ENCODE results near the gene LHPP. TPM values are rescaled to one million over a fixed set of nuclear protein-coding genes. Genes with fewer than 3 reads are reported as not detected.

The LHPP gene
- total RNA-seq, 1 donor from 2014 or later: 24.5 TPM

DNA sequence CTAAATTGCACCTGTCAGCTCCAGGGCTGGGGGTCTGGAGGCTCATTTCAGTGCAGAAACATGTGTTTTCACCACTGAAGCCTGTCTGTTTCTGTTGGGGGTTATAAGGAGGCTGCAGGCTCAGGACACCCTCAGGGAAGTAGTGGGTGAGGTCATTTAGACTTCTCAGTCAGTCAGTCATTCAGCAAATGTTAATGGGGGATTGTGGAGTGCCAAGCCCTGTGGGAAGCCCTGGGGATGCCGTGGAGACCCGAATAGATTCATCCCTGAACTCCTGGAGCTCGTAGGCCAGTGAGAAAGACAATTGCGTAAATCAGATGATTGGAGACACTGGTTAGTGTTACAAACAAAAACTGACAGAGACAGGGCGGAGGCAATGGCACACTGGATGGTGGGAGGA lies 19.2 kb downstream of the LHPP start:
- Histone ChIP-seq H3F3A (ENCODE audit: low read depth) (peaks cover 5% of the 10 kb centered on the region), H3K4me2 (no peak overlapping the region), H3K27ac (no peak overlapping the region), H2AFZ (replicated peaks) (no peak overlapping the region), H3K4me3 (no peak overlapping the region), H3K4me1 (peaks cover 10% of the 10 kb centered on the region), H3K36me3 (no peaks in the 10 kb centered on the region), H3K9me3 (ENCODE audit: low read depth) (no peaks in the 10 kb centered on the region), H3K79me2 (ENCODE audit: low read depth) (no peaks in the 10 kb centered on the region), H3K27me3 (no peaks in the 10 kb centered on the region), H3K9ac (no peak overlapping the region), H4K20me1 (ENCODE audit: low read depth) (peaks cover 9% of the 10 kb centered on the region)
- Mint-ChIP-seq H3K4me3 (no peak overlapping the region), H3K4me1 (peaks cover 24% of the 10 kb centered on the region), H3K36me3 (no peaks in the 10 kb centered on the region), H3K27me3 (ENCODE audit: insufficient read depth, low read depth) (peaks cover 9% of the 10 kb centered on the region), H3K9me3 (no peaks in the 10 kb centered on the region), H3K27ac (peak overlapping the region; percentile 65)
- DNase-seq (ENCODE audit: low spot score): no peak
- no peak for TF ChIP-seq EZH2phosphoT487 (IDR thresholded peaks at IDR 0.05)

DNA sequence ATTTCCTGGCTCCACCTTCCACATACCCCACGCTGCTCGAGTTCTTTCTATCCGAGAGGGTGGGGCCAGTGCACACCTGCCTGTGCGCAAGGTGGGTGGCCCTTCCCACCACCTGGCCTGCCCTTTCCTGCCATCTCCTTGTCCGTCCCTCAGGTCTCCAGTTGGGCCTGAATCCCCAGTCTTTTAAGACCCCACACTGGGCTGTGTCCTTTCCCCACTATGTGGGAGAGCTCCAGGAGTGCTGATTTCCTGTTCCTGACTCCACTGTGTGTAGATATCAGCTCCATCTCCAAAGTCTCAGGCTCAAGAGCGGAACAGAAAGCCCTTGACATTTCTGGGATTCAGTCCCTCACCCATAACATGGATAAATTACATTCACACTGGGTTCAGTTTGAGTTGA lies 20.1 kb downstream of the LHPP start:
- H3K9me3 Mint-ChIP-seq: peaks cover 2% of the 10 kb centered on the region
- no peak overlapping the region for H3K4me2 ChIP-seq
- H3K4me3 ChIP-seq: no peak overlapping the region
- H3K27me3 Mint-ChIP-seq (ENCODE audit: insufficient read depth, low read depth): peaks cover 9% of the 10 kb centered on the region
- H3K9ac ChIP-seq: no peak overlapping the region
- no peak overlapping the region for H2AFZ ChIP-seq (replicated peaks)
- H3F3A ChIP-seq (ENCODE audit: low read depth): peaks cover 5% of the 10 kb centered on the region
- TF ChIP-seq, protein P1, sequence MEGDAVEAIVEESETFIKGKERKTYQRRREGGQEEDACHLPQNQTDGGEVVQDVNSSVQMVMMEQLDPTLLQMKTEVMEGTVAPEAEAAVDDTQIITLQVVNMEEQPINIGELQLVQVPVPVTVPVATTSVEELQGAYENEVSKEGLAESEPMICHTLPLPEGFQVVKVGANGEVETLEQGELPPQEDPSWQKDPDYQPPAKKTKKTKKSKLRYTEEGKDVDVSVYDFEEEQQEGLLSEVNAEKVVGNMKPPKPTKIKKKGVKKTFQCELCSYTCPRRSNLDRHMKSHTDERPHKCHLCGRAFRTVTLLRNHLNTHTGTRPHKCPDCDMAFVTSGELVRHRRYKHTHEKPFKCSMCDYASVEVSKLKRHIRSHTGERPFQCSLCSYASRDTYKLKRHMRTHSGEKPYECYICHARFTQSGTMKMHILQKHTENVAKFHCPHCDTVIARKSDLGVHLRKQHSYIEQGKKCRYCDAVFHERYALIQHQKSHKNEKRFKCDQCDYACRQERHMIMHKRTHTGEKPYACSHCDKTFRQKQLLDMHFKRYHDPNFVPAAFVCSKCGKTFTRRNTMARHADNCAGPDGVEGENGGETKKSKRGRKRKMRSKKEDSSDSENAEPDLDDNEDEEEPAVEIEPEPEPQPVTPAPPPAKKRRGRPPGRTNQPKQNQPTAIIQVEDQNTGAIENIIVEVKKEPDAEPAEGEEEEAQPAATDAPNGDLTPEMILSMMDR (IDR thresholded peaks at IDR 0.05): no peak
- no peak overlapping the region for H3K4me3 Mint-ChIP-seq
- no peak for DNase-seq (ENCODE audit: low spot score)
- no peaks in the 10 kb centered on the region for H3K36me3 ChIP-seq
- peaks cover 1% of the 10 kb centered on the region for H3K36me3 Mint-ChIP-seq
- H4K20me1 ChIP-seq (ENCODE audit: low read depth): peaks cover 9% of the 10 kb centered on the region
- peaks cover 10% of the 10 kb centered on the region for H3K4me1 ChIP-seq
- no peaks in the 10 kb centered on the region for H3K79me2 ChIP-seq (ENCODE audit: low read depth)
- no peaks in the 10 kb centered on the region for H3K27me3 ChIP-seq
- no peaks in the 10 kb centered on the region for H3K9me3 ChIP-seq (ENCODE audit: low read depth)
- H3K27ac Mint-ChIP-seq: peak overlapping the region; percentile 82
- peaks cover 24% of the 10 kb centered on the region for H3K4me1 Mint-ChIP-seq
- no peak overlapping the region for H3K27ac ChIP-seq

DNA sequence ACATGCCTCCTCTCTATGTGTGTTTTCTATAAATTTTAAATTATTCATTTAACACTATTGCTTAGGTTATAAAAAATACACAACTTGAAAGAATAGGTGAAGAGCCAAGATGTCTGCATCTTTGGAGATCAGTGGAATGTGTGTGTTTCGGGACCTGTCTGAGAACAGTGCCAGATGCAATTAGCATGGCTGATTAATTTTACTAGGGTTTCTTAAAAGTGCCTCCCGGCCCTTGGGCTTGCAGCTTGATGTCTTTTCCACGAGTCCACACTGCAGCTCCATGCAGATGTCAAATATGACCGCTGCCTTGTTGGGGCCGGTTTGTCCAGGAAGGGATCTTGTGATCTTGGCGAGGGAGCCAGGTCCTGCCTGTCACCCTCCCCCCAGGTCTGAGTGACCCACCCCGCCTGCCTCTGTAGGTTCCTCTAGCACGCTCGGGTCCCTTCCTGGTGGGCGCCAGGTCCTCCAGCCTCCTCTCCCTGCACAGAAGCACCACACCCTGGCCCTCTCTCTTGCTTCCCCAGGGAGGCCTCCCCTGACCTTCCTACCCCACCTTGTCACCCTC lies 20.7 kb downstream of the LHPP start:
- Histone ChIP-seq H3K4me2 (no peak overlapping the region), H3K27me3 (no peaks in the 10 kb centered on the region), H3K36me3 (no peaks in the 10 kb centered on the region), H3K27ac (no peak overlapping the region), H3K79me2 (ENCODE audit: low read depth) (no peaks in the 10 kb centered on the region), H3K9me3 (ENCODE audit: low read depth) (no peaks in the 10 kb centered on the region), H2AFZ (replicated peaks) (no peak overlapping the region), H3K9ac (no peak overlapping the region), H3K4me1 (peaks cover 7% of the 10 kb centered on the region), H4K20me1 (ENCODE audit: low read depth) (peaks cover 9% of the 10 kb centered on the region), H3F3A (ENCODE audit: low read depth) (peaks cover 5% of the 10 kb centered on the region), H3K4me3 (no peak overlapping the region)
- no peak for DNase-seq (ENCODE audit: low spot score)
- Mint-ChIP-seq H3K9me3 (peaks cover 2% of the 10 kb centered on the region), H3K36me3 (peaks cover 3% of the 10 kb centered on the region), H3K4me3 (no peak overlapping the region), H3K27ac (no peak overlapping the region), H3K4me1 (peaks cover 24% of the 10 kb centered on the region), H3K27me3 (ENCODE audit: insufficient read depth, low read depth) (peaks cover 9% of the 10 kb centered on the region)
- TF ChIP-seq EZH2 (IDR thresholded peaks at IDR 0.05) (no peak), EZH2phosphoT487 (IDR thresholded peaks at IDR 0.05) (no peak)
- TF ChIP-seq, protein P1 (IDR thresholded peaks at IDR 0.05): no peak

DNA sequence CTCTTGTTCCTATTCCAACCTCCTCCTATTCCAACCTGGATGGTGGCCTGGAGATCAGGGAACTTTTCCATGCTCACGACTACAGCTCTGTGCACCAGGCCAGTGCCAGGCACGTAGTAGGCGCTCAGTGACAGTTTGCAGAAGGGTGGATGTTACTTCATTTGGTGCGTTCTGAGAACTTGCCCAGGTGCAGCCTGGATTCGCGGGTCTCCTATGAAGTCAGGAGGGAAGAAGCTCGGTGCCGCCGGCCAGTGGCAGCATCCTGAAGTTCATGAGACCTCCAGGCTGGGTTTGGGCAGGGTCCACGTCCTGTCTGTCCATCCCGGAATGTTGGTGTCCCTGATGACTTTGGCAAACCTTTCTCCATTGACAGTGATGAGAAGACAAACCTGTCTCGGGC lies 21.3 kb downstream of the LHPP start:
- peaks cover 3% of the 10 kb centered on the region for H3K36me3 Mint-ChIP-seq
- no peaks in the 10 kb centered on the region for H3K36me3 ChIP-seq
- no peaks in the 10 kb centered on the region for H3K79me2 ChIP-seq (ENCODE audit: low read depth)
- peaks cover 2% of the 10 kb centered on the region for H3K4me1 ChIP-seq
- H3K9ac ChIP-seq: no peak overlapping the region
- no peak overlapping the region for H3K27ac Mint-ChIP-seq
- peaks cover 5% of the 10 kb centered on the region for H3F3A ChIP-seq (ENCODE audit: low read depth)
- H3K9me3 ChIP-seq (ENCODE audit: low read depth): no peaks in the 10 kb centered on the region
- DNase-seq (ENCODE audit: low spot score): no peak
- TF ChIP-seq EZH2phosphoT487 (IDR thresholded peaks at IDR 0.05) (no peak), EZH2 (IDR thresholded peaks at IDR 0.05) (no peak)
- TF ChIP-seq, protein P1 (IDR thresholded peaks at IDR 0.05): no peak
- no peak overlapping the region for H3K27ac ChIP-seq
- peaks cover 5% of the 10 kb centered on the region for H3K9me3 Mint-ChIP-seq
- H2AFZ ChIP-seq (replicated peaks): no peak overlapping the region
- peaks cover 24% of the 10 kb centered on the region for H3K4me1 Mint-ChIP-seq
- no peak overlapping the region for H3K4me2 ChIP-seq
- H3K4me3 ChIP-seq: no peak overlapping the region
- H3K27me3 ChIP-seq: no peaks in the 10 kb centered on the region
- H3K4me3 Mint-ChIP-seq: no peak overlapping the region
- H3K27me3 Mint-ChIP-seq (ENCODE audit: insufficient read depth, low read depth): peaks cover 9% of the 10 kb centered on the region
- peaks cover 4% of the 10 kb centered on the region for H4K20me1 ChIP-seq (ENCODE audit: low read depth)

Measured in neural progenitor cell (in vitro differentiated cells).